Astrocyte (in vitro differentiated cells and primary cell): ENCODE results near the gene NACC1.

ENCODE experiments used
- CTCF ChIP-seq: IDR thresholded peaks from 2 replicates; pipeline ENCODE4 v1.5.1; 2011; ENCODE audit warnings: low read depth, mild to moderate bottlenecking, inconsistent platforms, low read length, moderate library complexity; ENCODE audit not compliant: insufficient read depth
- EZH2 ChIP-seq: IDR thresholded peaks from 2 replicates; pipeline ENCODE4 v1.6.1; 2012; ENCODE audit warnings: mild to moderate bottlenecking, low read length, inconsistent platforms; ENCODE audit not compliant: insufficient read depth

- TF ChIP-seq CTCF (no peak), EZH2 (no peak)
Measured at GRCh38 chr19:13117176-13117771, 790 bp upstream of the NACC1 start.
